ENCODE measurements around the gene INSYN1. TPM values are rescaled to one million over a fixed set of nuclear protein-coding genes. Genes with fewer than 3 reads are reported as not detected.

Gene INSYN1
- total and polyA plus RNA-seq, 10 of the 15 experiments (the other 5 are each of a cell fraction or from before 2014, with no cell fraction given), result not detected

DNA sequence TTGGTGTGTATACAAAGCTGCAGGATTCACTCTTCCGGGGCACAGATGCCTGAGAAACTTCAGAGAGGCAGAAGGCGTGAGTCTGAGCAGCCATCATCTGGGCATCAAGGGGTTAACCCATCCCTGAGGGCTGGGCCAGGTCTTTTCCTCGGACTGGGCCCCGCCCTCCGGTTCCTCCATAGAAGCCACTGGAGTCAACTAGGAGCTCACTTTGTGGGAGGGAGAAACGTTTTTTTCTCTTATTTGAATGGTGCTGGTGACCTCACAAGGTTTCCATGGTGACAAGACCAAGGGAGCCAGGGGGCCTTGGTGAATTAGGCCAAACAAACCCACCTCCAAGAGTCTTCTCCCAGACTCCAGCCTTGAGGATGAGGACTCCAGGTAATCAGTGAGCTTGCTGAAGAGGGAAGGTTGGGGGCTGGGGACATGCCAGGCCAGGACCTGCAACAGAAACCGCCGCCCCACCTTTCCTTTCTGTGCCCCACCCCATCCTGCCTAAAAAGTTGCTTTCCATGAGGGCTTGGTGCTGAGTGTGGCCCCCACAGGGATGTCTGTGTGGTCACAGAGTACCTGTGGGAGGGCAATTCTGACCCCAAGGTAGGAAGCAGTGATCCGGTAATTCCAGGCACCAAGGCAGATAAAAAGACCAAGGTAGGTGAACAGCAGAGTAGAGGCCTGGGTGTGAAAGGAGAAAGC is 14.8 kb upstream of the INSYN1 start:
- FAIRE-seq, result no peak
- ATAC-seq, result no peak
- TF ChIP-seq SUZ12 (IDR thresholded peaks at IDR 0.05; ENCODE audit: unreplicated experiment) (no peak), MLLT1 (IDR thresholded peaks at IDR 0.05) (no peak), STAT3 (IDR thresholded peaks at IDR 0.05; ENCODE audit: low read depth, low read length) (no peak), BHLHE40 (IDR thresholded peaks at IDR 0.05; ENCODE audit: borderline replicate concordance in 1 of 2, low read depth in 2 of 2, low read length in 1 of 2) (no peak), RAD21 (IDR thresholded peaks at IDR 0.05; ENCODE audit: insufficient read depth, low read depth, low read length) (no peak), HCFC1 (IDR thresholded peaks at IDR 0.05; ENCODE audit: low read length) (no peak), STAT1 (conservative IDR thresholded peaks at IDR 0.05) (no peak), TCF7 (IDR thresholded peaks at IDR 0.05; ENCODE audit: borderline replicate concordance) (no peak), NFXL1 (IDR thresholded peaks at IDR 0.05; ENCODE audit: borderline replicate concordance) (no peak), POLR2A (IDR thresholded peaks at IDR 0.05; ENCODE audit: low read depth, low read length) (no peak), RB1 (IDR thresholded peaks at IDR 0.05; ENCODE audit: borderline replicate concordance) (no peak), FOXK2 (IDR thresholded peaks at IDR 0.05) (no peak), IKZF1 (conservative IDR thresholded peaks at IDR 0.05) (no peak), ZNF217 (IDR thresholded peaks at IDR 0.05) (no peak), CTCF (IDR thresholded peaks at IDR 0.05 in 2 of 3, conservative IDR thresholded peaks at IDR 0.05 in 1 of 3; ENCODE audit: control insufficient read depth in 2 of 3, extremely low read depth in 1 of 3, insufficient read depth in 1 of 3, low read depth in 3 of 3, low read length in 3 of 3) (no peak)
- TF ChIP-seq, protein P1, sequence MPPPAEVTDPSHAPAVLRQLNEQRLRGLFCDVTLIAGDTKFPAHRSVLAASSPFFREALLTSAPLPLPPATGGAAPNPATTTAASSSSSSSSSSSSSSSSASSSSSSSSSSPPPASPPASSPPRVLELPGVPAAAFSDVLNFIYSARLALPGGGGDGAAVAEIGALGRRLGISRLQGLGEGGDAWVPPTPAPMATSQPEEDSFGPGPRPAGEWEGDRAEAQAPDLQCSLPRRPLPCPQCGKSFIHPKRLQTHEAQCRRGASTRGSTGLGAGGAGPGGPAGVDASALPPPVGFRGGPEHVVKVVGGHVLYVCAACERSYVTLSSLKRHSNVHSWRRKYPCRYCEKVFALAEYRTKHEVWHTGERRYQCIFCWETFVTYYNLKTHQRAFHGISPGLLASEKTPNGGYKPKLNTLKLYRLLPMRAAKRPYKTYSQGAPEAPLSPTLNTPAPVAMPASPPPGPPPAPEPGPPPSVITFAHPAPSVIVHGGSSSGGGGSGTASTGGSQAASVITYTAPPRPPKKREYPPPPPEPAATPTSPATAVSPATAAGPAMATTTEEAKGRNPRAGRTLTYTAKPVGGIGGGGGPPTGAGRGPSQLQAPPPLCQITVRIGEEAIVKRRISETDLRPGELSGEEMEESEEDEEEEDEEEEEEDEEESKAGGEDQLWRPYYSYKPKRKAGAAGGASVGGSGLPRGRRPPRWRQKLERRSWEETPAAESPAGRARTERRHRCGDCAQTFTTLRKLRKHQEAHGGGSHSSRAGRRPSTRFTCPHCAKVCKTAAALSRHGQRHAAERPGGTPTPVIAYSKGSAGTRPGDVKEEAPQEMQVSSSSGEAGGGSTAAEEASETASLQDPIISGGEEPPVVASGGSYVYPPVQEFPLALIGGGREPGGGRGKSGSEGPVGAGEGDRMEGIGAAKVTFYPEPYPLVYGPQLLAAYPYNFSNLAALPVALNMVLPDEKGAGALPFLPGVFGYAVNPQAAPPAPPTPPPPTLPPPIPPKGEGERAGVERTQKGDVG (CRISPR knock-in tag; IDR thresholded peaks at IDR 0.05), result no peak
- TF ChIP-seq, protein P2, sequence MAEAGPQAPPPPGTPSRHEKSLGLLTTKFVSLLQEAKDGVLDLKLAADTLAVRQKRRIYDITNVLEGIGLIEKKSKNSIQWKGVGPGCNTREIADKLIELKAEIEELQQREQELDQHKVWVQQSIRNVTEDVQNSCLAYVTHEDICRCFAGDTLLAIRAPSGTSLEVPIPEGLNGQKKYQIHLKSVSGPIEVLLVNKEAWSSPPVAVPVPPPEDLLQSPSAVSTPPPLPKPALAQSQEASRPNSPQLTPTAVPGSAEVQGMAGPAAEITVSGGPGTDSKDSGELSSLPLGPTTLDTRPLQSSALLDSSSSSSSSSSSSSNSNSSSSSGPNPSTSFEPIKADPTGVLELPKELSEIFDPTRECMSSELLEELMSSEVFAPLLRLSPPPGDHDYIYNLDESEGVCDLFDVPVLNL (IDR thresholded peaks at IDR 0.05; ENCODE audit: low read depth, low read length), result no peak
- Histone ChIP-seq H3K27me3 (replicated peaks in 1 of 2; ENCODE audit: control insufficient read depth in 2 of 2, insufficient read depth in 2 of 2, low read length in 1 of 2) (peaks cover 2 to 9% of the 10 kb centered on the region in 2 experiments; a peak in 3 of 4 replicates), H3K4me1 (ENCODE audit: control insufficient read depth, insufficient read depth, low read length) (no peaks in the 10 kb centered on the region), H3K4me2 (ENCODE audit: control insufficient read depth, insufficient read depth) (no peak overlapping the region), H2AFZ (ENCODE audit: control insufficient read depth, low read depth, low read length) (no peak overlapping the region), H3K4me3 (no peak overlapping the region), H3K27ac (ENCODE audit: control insufficient read depth, insufficient read depth) (no peak overlapping the region), H3K79me2 (ENCODE audit: control insufficient read depth, insufficient read depth, low read length) (no peaks in the 10 kb centered on the region), H3K9ac (ENCODE audit: control insufficient read depth, insufficient read depth, low read length) (no peak overlapping the region), H3K36me3 (ENCODE audit: control insufficient read depth in 2 of 2, insufficient read depth in 2 of 2, low read length in 1 of 2) (no peaks in the 10 kb centered on the region), H3K9me3 (replicated peaks; ENCODE audit: control insufficient read depth, insufficient read depth, low read length) (no peaks in the 10 kb centered on the region), H4K20me1 (ENCODE audit: control insufficient read depth, insufficient read depth) (no peaks in the 10 kb centered on the region)
- POLR2A ChIA-PET, result interaction anchor here (0.6 kb wide), 1 partner anchor 1259 kb away, joined by 3 read pairs; no protein-coding TSS in a partner anchor
- BruUV-seq (replicated peaks), result no TSS peak
- RAD21 ChIA-PET (ENCODE audit: unreplicated experiment), result no interaction called here
- WGBS (ENCODE audit: insufficient coverage, insufficient replicate concordance, low lambda C conversion rate, missing lambda C conversion rate), result 18% methylated on average over 9 of the region's 9 CpGs
- SMC1A ChIA-PET (ENCODE audit: uncharacterized antibody, unreplicated experiment), result no interaction called here
- in situ Hi-C loops (cut with MboI), result no loop called here
- intact Hi-C loops (cut with micrococcal nuclease; ENCODE audit: unreplicated experiment), result no loop called here
- no peak for DNase-seq (ENCODE audit: low read depth, low spot score)
- CTCF ChIA-PET, result no interaction called here

Measured in GM12878 (cell line).